Panc1 (cell line): ENCODE measurements around the gene SLC66A2. TPM values are rescaled to one million over a fixed set of nuclear protein-coding genes. Genes with fewer than 3 reads are reported as not detected.
A peak's percentile ranks its signal among the peaks of the same experiment; 100 is the strongest.

Experiments used
- ATAC-seq: fragments of 200-7000 bp; cut with Tn5 transposase; 2 replicates; pipeline ENCODE4 v1.9.1; 2020; ENCODE audit warnings: mild to moderate bottlenecking, moderate library complexity
- BruUV-seq: library from RNA; stranded (reverse); fragments of 400-500 nt; replicated peaks from 2 replicates; lab custom pipeline; 2021; lab: Mats Ljungman, UMichigan
- CTCF ChIA-PET: fragments of 300-600 bp; sonication (Branson Sonifier 250); formaldehyde crosslinking; loops from one replicate; lab custom pipeline; 2022; ENCODE audit warnings: antibody characterized with exemption; lab: Charles Lee
- POLR2A ChIA-PET: fragments of 300-600 bp; sonication (Branson Sonifier 250); formaldehyde crosslinking; loops from one replicate; lab custom pipeline; 2022; ENCODE audit warnings: antibody characterized with exemption; lab: Charles Lee
- DNase-seq: peaks from one replicate; pipeline ENCODE4 v3.0.0-alpha.2; 2010; ENCODE audit warnings: low read depth, low spot score
- H3K27ac ChIP-seq: 2 replicates; pipeline ENCODE4 v1.5.1; 2011; ENCODE audit warnings: mild to moderate bottlenecking, low read length, inconsistent platforms
- H3K27me3 ChIP-seq: fragments of 200-500 bp; sonication (Bioruptor generic); 2 replicates; pipeline ENCODE4 v1.6.0; 2014; ENCODE audit warnings: low read length, inconsistent platforms; ENCODE audit not compliant: control insufficient read depth, insufficient read depth
- H3K36me3 ChIP-seq: fragments of 200-500 bp; sonication (Bioruptor generic); 2 replicates; pipeline ENCODE4 v1.5.1; 2014; ENCODE audit warnings: inconsistent platforms, mild to moderate bottlenecking, low read length, moderate library complexity; ENCODE audit not compliant: control insufficient read depth, insufficient read depth
- H3K4me1 ChIP-seq: 2 replicates; pipeline ENCODE4 v1.5.1; 2011; ENCODE audit warnings: inconsistent platforms, mild to moderate bottlenecking, low read length, moderate library complexity; ENCODE audit not compliant: control insufficient read depth, insufficient read depth
- H3K4me3 ChIP-seq, 2 experiments: 2 replicates each; pipeline ENCODE4 v1.5.1; 2011 to 2012; ENCODE audit warnings: low read depth in 2 of 2, low read length in 2 of 2, mild to moderate bottlenecking in 2 of 2, inconsistent platforms in 1 of 2, moderate library complexity in 1 of 2
- H3K9me3 ChIP-seq: fragments of 200-500 bp; sonication (Bioruptor generic); 2 replicates; pipeline ENCODE4 v1.5.1; 2014; ENCODE audit warnings: low read depth, mild to moderate bottlenecking, inconsistent platforms, low read length, moderate library complexity; ENCODE audit not compliant: control insufficient read depth, insufficient read depth
- POLR2AphosphoS5 ChIP-seq: IDR thresholded peaks from 2 replicates; pipeline ENCODE4 v1.6.1; 2012; ENCODE audit warnings: mild to moderate bottlenecking, low read depth, low read length, moderate library complexity
- SIN3A ChIP-seq: IDR thresholded peaks from 2 replicates; pipeline ENCODE4 v1.6.1; 2012; ENCODE audit warnings: low read depth, mild to moderate bottlenecking, low read length, moderate library complexity, borderline replicate concordance; ENCODE audit not compliant: insufficient read depth
- TCF7L2 ChIP-seq: IDR thresholded peaks from 2 replicates; pipeline ENCODE4 v1.6.1; 2011; ENCODE audit warnings: mild to moderate bottlenecking, low read depth, low read length, inconsistent platforms
- in situ Hi-C: cut with HindIII; loops from 2 replicates; pipeline ENCODE4 v1.10.0; 2016; ENCODE audit warnings: low sequenced_read_pairs, low pct_unique_long_range_greater_than_20kb
- intact Hi-C: fragments of 100-400 bp; cut with micrococcal nuclease; formaldehyde crosslinking; loops from one replicate; pipeline ENCODE4 v1.10.0; 2022; ENCODE audit not compliant: unreplicated experiment
- total RNA-seq: library from RNA; stranded (reverse); gene quantifications from one replicate; pipeline ENCODE4 v1.2.1, GENCODE V29; 2021; ENCODE audit not compliant: unreplicated experiment
- TF ChIP-seq, protein P1 (sequence below): fragments of 450-650 bp; IDR thresholded peaks from 2 replicates; pipeline ENCODE4 v1.5.1; 2017; ENCODE audit warnings: mild to moderate bottlenecking
- TF ChIP-seq, protein P2 (sequence below), 2 experiments: IDR thresholded peaks; 2 replicates each; pipeline ENCODE4 v1.6.1; 2011 to 2012; ENCODE audit warnings: low read depth in 2 of 2, control low read depth in 1 of 2, low read length in 1 of 2, mild to moderate bottlenecking in 1 of 2, moderate library complexity in 1 of 2; ENCODE audit not compliant: insufficient read depth in 1 of 2

SLC66A2 gene
- total RNA-seq, 1 experiment from 2014 or later: 92.5 TPM

DNA sequence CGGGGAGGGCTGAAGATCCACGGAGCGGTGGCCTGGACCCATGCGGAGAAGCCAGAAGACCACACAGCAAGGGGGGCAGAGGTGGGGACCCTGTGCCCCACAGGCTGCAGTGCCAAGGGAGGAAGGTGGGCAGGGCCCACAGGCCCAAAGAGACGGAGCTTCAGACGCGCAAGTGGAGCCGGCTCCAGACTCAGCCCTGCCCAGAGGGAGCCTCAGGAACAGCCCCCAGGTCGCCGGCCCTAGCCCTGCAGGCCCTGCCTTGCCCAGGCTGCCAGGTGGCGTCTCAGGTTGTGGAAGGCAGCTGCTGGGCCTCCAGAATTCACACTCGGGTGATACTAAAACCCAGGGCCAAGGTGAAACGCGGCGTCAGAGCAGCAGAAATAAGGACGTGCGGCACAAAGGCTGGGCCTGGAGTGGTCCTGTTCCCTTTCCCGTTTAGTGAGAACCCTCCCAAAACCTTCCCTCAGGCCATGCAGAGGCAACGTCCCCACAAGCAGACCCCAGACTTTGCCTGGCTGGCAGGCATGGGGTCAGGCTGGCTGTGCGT lies 36.8 kb downstream of the SLC66A2 start:
- H3K4me1 ChIP-seq: 0 out of 2 replicates have a peak, but pooled peaks cover 3% of the 10 kb centered on the region
- H3K27ac ChIP-seq: no peak overlapping the region
- BruUV-seq: no TSS peak
- in situ Hi-C loops (no loop called here), intact Hi-C loops (no loop called here)
- no peaks in the 10 kb centered on the region for H3K27me3 ChIP-seq
- no peaks in the 10 kb centered on the region for H3K9me3 ChIP-seq
- peak; percentile 39; the same call in 1 of the 2 replicates for ATAC-seq
- CTCF ChIA-PET: no interaction called here
- POLR2A ChIA-PET: interaction anchor here (0.6 kb wide), 1 partner anchor 12 kb away, joined by 25 read pairs; no protein-coding TSS in a partner anchor
- H3K36me3 ChIP-seq: no peaks in the 10 kb centered on the region
- DNase-seq: no peak
- H3K4me3 ChIP-seq: no peak overlapping the region
- TF ChIP-seq, protein P1, sequence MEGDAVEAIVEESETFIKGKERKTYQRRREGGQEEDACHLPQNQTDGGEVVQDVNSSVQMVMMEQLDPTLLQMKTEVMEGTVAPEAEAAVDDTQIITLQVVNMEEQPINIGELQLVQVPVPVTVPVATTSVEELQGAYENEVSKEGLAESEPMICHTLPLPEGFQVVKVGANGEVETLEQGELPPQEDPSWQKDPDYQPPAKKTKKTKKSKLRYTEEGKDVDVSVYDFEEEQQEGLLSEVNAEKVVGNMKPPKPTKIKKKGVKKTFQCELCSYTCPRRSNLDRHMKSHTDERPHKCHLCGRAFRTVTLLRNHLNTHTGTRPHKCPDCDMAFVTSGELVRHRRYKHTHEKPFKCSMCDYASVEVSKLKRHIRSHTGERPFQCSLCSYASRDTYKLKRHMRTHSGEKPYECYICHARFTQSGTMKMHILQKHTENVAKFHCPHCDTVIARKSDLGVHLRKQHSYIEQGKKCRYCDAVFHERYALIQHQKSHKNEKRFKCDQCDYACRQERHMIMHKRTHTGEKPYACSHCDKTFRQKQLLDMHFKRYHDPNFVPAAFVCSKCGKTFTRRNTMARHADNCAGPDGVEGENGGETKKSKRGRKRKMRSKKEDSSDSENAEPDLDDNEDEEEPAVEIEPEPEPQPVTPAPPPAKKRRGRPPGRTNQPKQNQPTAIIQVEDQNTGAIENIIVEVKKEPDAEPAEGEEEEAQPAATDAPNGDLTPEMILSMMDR: no peak
- TF ChIP-seq SIN3A (no peak), POLR2AphosphoS5 (no peak), TCF7L2 (no peak)
- TF ChIP-seq, protein P2, sequence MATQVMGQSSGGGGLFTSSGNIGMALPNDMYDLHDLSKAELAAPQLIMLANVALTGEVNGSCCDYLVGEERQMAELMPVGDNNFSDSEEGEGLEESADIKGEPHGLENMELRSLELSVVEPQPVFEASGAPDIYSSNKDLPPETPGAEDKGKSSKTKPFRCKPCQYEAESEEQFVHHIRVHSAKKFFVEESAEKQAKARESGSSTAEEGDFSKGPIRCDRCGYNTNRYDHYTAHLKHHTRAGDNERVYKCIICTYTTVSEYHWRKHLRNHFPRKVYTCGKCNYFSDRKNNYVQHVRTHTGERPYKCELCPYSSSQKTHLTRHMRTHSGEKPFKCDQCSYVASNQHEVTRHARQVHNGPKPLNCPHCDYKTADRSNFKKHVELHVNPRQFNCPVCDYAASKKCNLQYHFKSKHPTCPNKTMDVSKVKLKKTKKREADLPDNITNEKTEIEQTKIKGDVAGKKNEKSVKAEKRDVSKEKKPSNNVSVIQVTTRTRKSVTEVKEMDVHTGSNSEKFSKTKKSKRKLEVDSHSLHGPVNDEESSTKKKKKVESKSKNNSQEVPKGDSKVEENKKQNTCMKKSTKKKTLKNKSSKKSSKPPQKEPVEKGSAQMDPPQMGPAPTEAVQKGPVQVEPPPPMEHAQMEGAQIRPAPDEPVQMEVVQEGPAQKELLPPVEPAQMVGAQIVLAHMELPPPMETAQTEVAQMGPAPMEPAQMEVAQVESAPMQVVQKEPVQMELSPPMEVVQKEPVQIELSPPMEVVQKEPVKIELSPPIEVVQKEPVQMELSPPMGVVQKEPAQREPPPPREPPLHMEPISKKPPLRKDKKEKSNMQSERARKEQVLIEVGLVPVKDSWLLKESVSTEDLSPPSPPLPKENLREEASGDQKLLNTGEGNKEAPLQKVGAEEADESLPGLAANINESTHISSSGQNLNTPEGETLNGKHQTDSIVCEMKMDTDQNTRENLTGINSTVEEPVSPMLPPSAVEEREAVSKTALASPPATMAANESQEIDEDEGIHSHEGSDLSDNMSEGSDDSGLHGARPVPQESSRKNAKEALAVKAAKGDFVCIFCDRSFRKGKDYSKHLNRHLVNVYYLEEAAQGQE (IDR thresholded peaks at IDR 0.05; ENCODE audit: insufficient read depth in 1 of 2, low read depth in 2 of 2, low read length in 1 of 2): no peak

DNA sequence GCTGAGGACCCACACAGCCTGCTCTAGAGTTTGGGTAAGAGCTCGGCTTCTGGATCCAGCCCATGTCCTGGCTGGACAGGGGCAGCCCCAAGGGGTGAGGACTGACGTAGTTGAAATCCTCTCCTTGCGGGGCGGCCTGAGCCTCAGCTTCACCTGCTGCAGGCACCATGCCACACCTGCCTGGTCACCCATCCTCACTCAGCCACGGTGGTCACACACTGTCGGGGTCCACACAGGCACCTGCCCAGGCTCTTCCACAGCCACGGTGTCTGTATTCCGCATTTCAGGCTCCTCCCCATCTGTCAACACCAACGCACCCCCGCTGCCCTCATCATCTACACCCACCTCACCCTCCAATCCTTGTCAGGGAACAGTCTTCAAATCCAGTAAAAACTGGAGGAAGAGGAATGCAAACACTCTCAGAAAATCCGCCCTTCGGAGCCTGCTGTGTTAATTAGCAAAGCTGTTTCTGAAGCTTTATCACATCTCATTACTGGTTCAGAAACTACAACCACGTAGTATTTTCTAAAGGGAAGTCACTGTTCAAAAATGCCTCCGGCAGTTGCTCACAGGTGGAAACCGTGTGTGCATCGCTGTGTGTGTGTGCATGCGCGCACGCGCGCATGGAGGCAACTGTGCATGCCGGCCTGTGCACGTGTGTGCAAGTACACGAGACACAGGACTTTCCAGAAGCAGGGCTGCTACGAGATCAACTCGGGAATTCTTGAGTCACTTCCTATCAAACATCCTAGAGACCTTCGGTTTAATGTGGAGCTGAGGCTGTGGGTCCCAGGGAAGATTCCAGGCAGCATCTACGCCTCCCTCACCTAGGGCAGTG lies 38.2 kb downstream of the SLC66A2 start:
- in situ Hi-C loops: no loop called here
- Histone ChIP-seq H3K27me3 (no peaks in the 10 kb centered on the region), H3K36me3 (no peaks in the 10 kb centered on the region), H3K27ac (no peak overlapping the region), H3K9me3 (no peaks in the 10 kb centered on the region), H3K4me1 (0 out of 2 replicates have a peak, but pooled peaks cover 3% of the 10 kb centered on the region), H3K4me3 (no peak overlapping the region)
- DNase-seq (no peak), ATAC-seq (peak; percentile 16)
- no TSS peak for BruUV-seq
- intact Hi-C loops: no loop called here
- ChIA-PET POLR2A (no interaction called here), CTCF (interaction anchor here (0.5 kb wide), 1 partner anchor 54 kb away, joined by 3 read pairs; no protein-coding TSS in a partner anchor)
- TF ChIP-seq SIN3A (no peak), TCF7L2 (no peak), POLR2AphosphoS5 (no peak)
- TF ChIP-seq, protein P1: no peak
- TF ChIP-seq, protein P2 (IDR thresholded peaks at IDR 0.05; ENCODE audit: insufficient read depth in 1 of 2, low read depth in 2 of 2, low read length in 1 of 2): no peak
